Left ventricle myocardium inferior (tissue), 1 donor: Measurements from ENCODE around the gene ATP2C2. TPM values are rescaled to one million over a fixed set of nuclear protein-coding genes. Genes with fewer than 3 reads are reported as not detected.
"Not testable (repeated sequence)": the region's sequence is repeated elsewhere in the genome, so short reads cannot be mapped to it uniquely, and the experiment has no call there.

Experiments
- DNase-seq: peaks from one replicate; pipeline ENCODE4 v3.0.0-alpha.2; 2020
- H3K27ac ChIP-seq: fragments of 200-600 bp; replicated peaks from 2 replicates; pipeline ENCODE4 v1.8.0; 2021
- H3K27me3 ChIP-seq: fragments of 200-600 bp; 2 replicates; pipeline ENCODE4 v1.8.0; 2021; ENCODE audit warnings: low read depth
- H3K36me3 ChIP-seq: fragments of 200-600 bp; 2 replicates; pipeline ENCODE4 v1.8.0; 2021
- H3K4me1 ChIP-seq: fragments of 200-600 bp; 2 replicates; pipeline ENCODE4 v1.8.0; 2021
- H3K4me3 ChIP-seq: fragments of 200-600 bp; 2 replicates; pipeline ENCODE4 v1.8.0; 2021; ENCODE audit warnings: mild to moderate bottlenecking, moderate library complexity
- H3K9me3 ChIP-seq: fragments of 200-600 bp; replicated peaks from 2 replicates; pipeline ENCODE4 v1.8.0; 2021
- intact Hi-C: fragments of 100-400 bp; cut with micrococcal nuclease; formaldehyde crosslinking; loops from one replicate; pipeline ENCODE4 v1.11.0; 2022
- total RNA-seq: library from RNA; stranded (reverse); fragmentation: NEBNext Ultra II Directional; extraction: Animal tissue kit (Norgen Biotek cat#: 25700); gene quantifications from one replicate; pipeline ENCODE4 v1.2.1, GENCODE V29; 2021
- TF ChIP-seq, protein P1 (sequence below): fragments of 200-600 bp; IDR thresholded peaks from 2 replicates; pipeline ENCODE4 v1.8.0; 2021; ENCODE audit warnings: antibody characterized with exemption, mild to moderate bottlenecking, borderline replicate concordance
- donor health status: DM: no; HTN: yes; CAD: no; lungs with severe emphysema.

ATP2C2 gene
- total RNA-seq, 1 donor from 2014 or later: not detected

- intact Hi-C loops: no loop called here
- Histone ChIP-seq H3K27me3 (peaks cover 75% of the 10 kb centered on the region), H3K4me3 (no peak overlapping the region), H3K9me3 (no peaks in the 10 kb centered on the region), H3K4me1 (no peaks in the 10 kb centered on the region), H3K27ac (no peak overlapping the region), H3K36me3 (no peaks in the 10 kb centered on the region)
- TF ChIP-seq, protein P1, sequence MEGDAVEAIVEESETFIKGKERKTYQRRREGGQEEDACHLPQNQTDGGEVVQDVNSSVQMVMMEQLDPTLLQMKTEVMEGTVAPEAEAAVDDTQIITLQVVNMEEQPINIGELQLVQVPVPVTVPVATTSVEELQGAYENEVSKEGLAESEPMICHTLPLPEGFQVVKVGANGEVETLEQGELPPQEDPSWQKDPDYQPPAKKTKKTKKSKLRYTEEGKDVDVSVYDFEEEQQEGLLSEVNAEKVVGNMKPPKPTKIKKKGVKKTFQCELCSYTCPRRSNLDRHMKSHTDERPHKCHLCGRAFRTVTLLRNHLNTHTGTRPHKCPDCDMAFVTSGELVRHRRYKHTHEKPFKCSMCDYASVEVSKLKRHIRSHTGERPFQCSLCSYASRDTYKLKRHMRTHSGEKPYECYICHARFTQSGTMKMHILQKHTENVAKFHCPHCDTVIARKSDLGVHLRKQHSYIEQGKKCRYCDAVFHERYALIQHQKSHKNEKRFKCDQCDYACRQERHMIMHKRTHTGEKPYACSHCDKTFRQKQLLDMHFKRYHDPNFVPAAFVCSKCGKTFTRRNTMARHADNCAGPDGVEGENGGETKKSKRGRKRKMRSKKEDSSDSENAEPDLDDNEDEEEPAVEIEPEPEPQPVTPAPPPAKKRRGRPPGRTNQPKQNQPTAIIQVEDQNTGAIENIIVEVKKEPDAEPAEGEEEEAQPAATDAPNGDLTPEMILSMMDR: no peak
- no peak for DNase-seq
Observed at GRCh38 chr16:84448444-84448843, 80.1 kb downstream of the ATP2C2 start.

- H3K9me3 ChIP-seq: no peaks in the 10 kb centered on the region
- intact Hi-C loops: no loop called here
- peaks cover 65% of the 10 kb centered on the region for H3K27me3 ChIP-seq
- no peak for DNase-seq
- TF ChIP-seq, protein P1: no peak
- no peak overlapping the region for H3K4me3 ChIP-seq
- H3K27ac ChIP-seq: no peak overlapping the region
- H3K4me1 ChIP-seq: no peaks in the 10 kb centered on the region
- H3K36me3 ChIP-seq: no peaks in the 10 kb centered on the region
Observed at GRCh38 chr16:84449156-84450140, 81.1 kb downstream of the ATP2C2 start.

- no peaks in the 10 kb centered on the region for H3K9me3 ChIP-seq
- H3K27ac ChIP-seq: no peak overlapping the region
- H3K36me3 ChIP-seq: no peaks in the 10 kb centered on the region
- peaks cover 58% of the 10 kb centered on the region for H3K27me3 ChIP-seq
- H3K4me1 ChIP-seq: no peaks in the 10 kb centered on the region
- intact Hi-C loops: no loop called here
- DNase-seq: no peak
- TF ChIP-seq, protein P1: no peak
- H3K4me3 ChIP-seq: no peak overlapping the region
Observed at GRCh38 chr16:84450176-84450865, 82.0 kb downstream of the ATP2C2 start.

DNA sequence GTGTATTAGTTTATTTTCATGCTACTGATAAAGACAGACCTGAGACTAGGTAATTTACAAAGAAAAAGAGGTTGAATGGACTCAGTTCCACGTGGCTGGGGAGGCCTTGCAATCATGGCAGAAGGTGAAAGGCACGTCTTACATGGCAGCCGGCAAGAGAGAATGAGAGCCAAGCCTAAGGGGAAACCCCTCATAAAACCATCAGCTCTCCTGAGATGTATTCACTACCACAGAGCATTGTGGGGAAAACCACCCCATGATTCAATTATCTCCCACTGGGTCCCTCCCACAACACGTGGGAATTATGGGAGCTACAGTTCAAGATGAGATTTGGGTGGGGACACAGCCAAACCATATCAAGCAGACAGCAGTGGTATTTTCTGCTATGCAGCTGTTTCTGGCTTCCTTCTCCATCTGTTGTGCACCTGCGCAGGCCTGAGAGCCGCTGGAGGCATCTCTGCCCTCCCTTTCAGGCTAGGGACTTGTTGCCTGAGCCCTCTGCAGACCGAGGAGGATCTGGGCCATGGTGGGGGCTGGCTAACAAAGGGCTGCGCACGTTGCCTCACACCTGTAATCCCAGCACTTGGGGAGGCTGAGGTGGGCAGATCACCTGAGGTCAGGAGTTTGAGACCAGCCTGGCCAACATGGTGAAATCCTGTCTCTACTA is 82.8 kb downstream of the ATP2C2 start:
- H3K27me3 ChIP-seq: peaks cover 50% of the 10 kb centered on the region
- DNase-seq: not testable (repeated sequence)

GRCh38 chr16:84451781-84452180 is 83.4 kb downstream of the ATP2C2 start:
- intact Hi-C loops: no loop called here

More for the DNA sequence above, 82.8 kb downstream of the ATP2C2 start:
- H3K27ac ChIP-seq, H3K4me1 ChIP-seq, intact Hi-C loops, H3K9me3 ChIP-seq, H3K36me3 ChIP-seq, H3K4me3 ChIP-seq: not testable (repeated sequence)

More at GRCh38 chr16:84451781-84452180, 83.4 kb downstream of the ATP2C2 start:
- no peak overlapping the region for H3K4me3 ChIP-seq
- H3K4me1 ChIP-seq: no peaks in the 10 kb centered on the region
- DNase-seq: no peak
- H3K27me3 ChIP-seq: peaks cover 44% of the 10 kb centered on the region
- no peak overlapping the region for H3K27ac ChIP-seq
- no peaks in the 10 kb centered on the region for H3K9me3 ChIP-seq
- H3K36me3 ChIP-seq: no peaks in the 10 kb centered on the region
- TF ChIP-seq, protein P1: no peak
